Aorta (tissue), 5 donors: ENCODE data around the gene DIP2B. TPM values are rescaled to one million over a fixed set of nuclear protein-coding genes. Genes with fewer than 3 reads are reported as not detected.

Source experiments
- ATAC-seq: fragments of 200-7000 bp; cut with Tn5 transposase; one replicate; pipeline ENCODE4 v1.9.1; 2022; ENCODE audit warnings: moderate library complexity; ENCODE audit not compliant: low FRiP score
- DNase-seq, 2 donors: peaks; one replicate each; pipeline ENCODE4 v3.0.0-alpha.2; 2020
- H3K27ac ChIP-seq, 2 donors: one replicate each; pipeline ENCODE4 v1.5.1; 2013; ENCODE audit warnings: low read length in 2 of 2, mild to moderate bottlenecking in 2 of 2, moderate library complexity in 2 of 2, control low read depth in 1 of 2, inconsistent platforms in 1 of 2, low read depth in 1 of 2
- H3K27me3 ChIP-seq, 2 donors: one replicate each; pipeline ENCODE4 v1.6.1; 2013; ENCODE audit warnings: control low read depth in 1 of 2, low read length in 1 of 2, mild to moderate bottlenecking in 1 of 2, moderate library complexity in 1 of 2; ENCODE audit not compliant: insufficient read depth in 2 of 2, control insufficient read depth in 1 of 2
- H3K36me3 ChIP-seq, 2 donors: one replicate each; pipeline ENCODE4 v1.6.1; 2013; ENCODE audit warnings: control low read depth in 1 of 2, low read length in 1 of 2, mild to moderate bottlenecking in 1 of 2; ENCODE audit not compliant: insufficient read depth in 2 of 2, control insufficient read depth in 1 of 2
- H3K4me1 ChIP-seq, 2 donors: one replicate each; pipeline ENCODE4 v1.6.1; 2013; ENCODE audit warnings: low read length in 2 of 2, control low read depth in 1 of 2, mild to moderate bottlenecking in 1 of 2, moderate library complexity in 1 of 2; ENCODE audit not compliant: insufficient read depth in 2 of 2, control insufficient read depth in 1 of 2
- H3K4me3 ChIP-seq, 2 donors: one replicate each; pipeline ENCODE4 v1.5.1; 2013; ENCODE audit warnings: low read length in 2 of 2, control low read depth in 1 of 2, mild to moderate bottlenecking in 1 of 2
- H3K9me3 ChIP-seq: one replicate; pipeline ENCODE4 v1.6.1; 2013; ENCODE audit warnings: mild to moderate bottlenecking, low read length; ENCODE audit not compliant: control insufficient read depth
- WGBS, 2 donors: extraction: QIAGEN DNeasy Blood & Tissue Kit; methylation state at CpG; one replicate each; pipeline ENCODE4 v1.1.7; 2013; 5-methylcytosine and 5-hydroxymethylcytosine counted together
- intact Hi-C, 2 donors: fragments of 100-400 bp; cut with DNase I; formaldehyde crosslinking; loops; one replicate each; pipeline versions ENCODE4 v1.14.2 to v1.15.0; 2022
- polyA plus RNA-seq, 2 donors: library from polyadenylated mRNA; stranded (reverse); fragments of 200-250 nt; gene quantifications; one replicate each; pipeline ENCODE4 v1.2.3, GENCODE V29; 2013
- total RNA-seq, 2 donors: library from RNA; stranded (reverse); fragmentation: NEBNext Ultra II Directional; extraction: Animal tissue kit (Norgen Biotek cat#: 25700); gene quantifications; one replicate each; pipeline ENCODE4 v1.2.1, GENCODE V29; 2021
- donor health status: healthy with polysubstance abuse.
- donor health status: Bipolar disorder and iron deficiency.
- donor health status: DM: no; HTN: no; CAD: no.
- donor health status: DM: no; HTN: no; CAD: no.
- donor health status: DM: yes; HTN: yes; CAD: no.

The DIP2B gene
- total and polyA plus RNA-seq, 4 donors, result 2.9 to 25.0 (median 10.2) TPM

DNA sequence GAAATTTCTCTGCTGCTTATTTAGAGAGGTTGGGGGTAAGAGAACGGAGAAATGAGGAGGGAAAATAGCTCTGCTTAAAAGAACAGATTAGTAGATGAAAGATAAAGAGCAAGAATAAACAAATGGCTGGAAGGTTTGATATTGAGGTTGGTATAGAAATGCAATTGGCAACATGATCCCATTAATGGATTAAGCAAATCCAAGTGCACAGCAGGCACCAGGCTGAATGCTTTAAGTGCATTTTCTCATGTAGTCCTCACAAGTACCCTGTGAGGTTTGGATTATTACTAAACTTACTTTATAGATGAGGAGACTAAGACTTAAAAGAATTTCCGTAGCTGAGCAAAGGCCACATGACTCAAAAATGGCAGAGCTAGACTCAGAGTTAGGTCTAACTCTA is 182.2 kb downstream of the DIP2B start:
- H3K4me1 ChIP-seq, result no peaks in the 10 kb centered on the region
- H3K27ac ChIP-seq, result no peak overlapping the region
- ATAC-seq (no peak), DNase-seq (no peak)
- intact Hi-C loops, result no loop called here
- H3K27me3 ChIP-seq, result no peaks in the 10 kb centered on the region
- 90 to 94% methylated on average over 2 of the region's 2 CpGs for WGBS, 2 donors
- H3K36me3 ChIP-seq, result peaks cover 0 to 1% of the 10 kb centered on the region in 2 donors
- no peak overlapping the region for H3K4me3 ChIP-seq
- no peaks in the 10 kb centered on the region for H3K9me3 ChIP-seq

DNA sequence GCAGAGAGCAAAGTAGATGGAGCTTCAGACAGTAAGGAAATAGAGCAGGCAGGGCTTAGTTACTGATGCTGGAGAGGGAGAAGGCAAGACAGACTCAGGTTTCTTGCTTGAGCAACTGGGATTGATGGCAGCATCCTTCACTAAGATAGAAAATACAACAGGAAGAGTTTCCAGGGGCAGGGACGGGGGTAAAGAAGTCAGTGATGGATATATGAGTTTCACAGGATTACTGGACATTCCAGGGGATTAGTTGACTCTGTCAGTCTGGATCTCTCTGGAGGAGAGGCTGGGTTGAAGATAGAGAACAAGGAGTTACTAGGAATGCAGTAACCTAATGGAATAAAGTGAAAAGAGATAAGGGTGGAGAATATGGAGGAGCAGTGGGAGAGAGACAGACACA is 184.7 kb downstream of the DIP2B start:
- Histone ChIP-seq H3K9me3 (no peaks in the 10 kb centered on the region), H3K27me3 (no peaks in the 10 kb centered on the region), H3K27ac (no peak overlapping the region), H3K4me3 (no peak overlapping the region), H3K4me1 (no peaks in the 10 kb centered on the region), H3K36me3 (peaks cover 0 to 1% of the 10 kb centered on the region in 2 donors)
- WGBS, 2 donors, result 60 to 76% methylated on average over 1 of the region's 1 CpG
- intact Hi-C loops, result no loop called here
- ATAC-seq (no peak), DNase-seq (no peak)

DNA sequence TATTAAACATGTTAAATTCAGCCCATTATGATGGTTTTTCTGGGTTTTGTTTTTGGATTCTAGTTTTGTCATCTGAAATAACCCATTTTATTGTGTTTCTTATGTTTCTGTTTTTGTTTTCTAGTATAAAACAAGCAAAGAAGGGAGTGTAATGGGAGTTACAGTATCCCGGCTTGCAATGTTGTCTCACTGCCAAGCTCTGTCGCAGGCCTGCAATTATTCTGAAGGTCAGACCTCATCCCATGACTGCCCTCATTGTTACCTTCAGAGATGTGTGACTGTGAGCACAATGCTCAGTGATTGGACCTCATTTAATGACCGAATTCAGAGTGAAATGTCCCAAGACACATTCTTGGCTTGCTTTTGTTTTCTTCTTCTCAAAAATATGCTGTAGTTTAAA is 186.1 kb downstream of the DIP2B start:
- Histone ChIP-seq H3K4me3 (no peak overlapping the region), H3K27ac (no peak overlapping the region), H3K9me3 (no peaks in the 10 kb centered on the region), H3K4me1 (no peaks in the 10 kb centered on the region), H3K27me3 (no peaks in the 10 kb centered on the region), H3K36me3 (peaks cover 0 to 1% of the 10 kb centered on the region in 2 donors)
- no peak for DNase-seq
- no peak for ATAC-seq
- intact Hi-C loops, result no loop called here
- 13 to 23% methylated on average over 3 of the region's 3 CpGs for WGBS, 2 donors

DNA sequence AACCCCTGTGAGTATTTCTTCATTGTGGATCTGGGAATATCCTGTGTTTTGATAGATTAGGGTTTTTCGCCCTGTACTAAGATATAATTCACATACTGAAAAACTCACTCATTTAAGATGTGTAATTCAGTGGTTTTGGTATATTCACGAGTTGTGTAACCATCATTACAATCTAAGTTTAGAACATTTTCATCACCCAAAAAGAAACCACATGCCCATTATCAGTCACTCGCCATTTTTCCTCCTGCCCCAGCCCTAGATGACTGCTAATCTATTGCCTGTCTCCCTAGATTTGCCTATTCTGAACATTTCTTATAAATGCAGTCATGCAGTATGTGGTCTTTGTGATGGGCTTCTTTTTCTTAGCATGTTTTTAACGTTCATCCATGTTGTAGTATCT is 191.2 kb downstream of the DIP2B start:
- H3K27ac ChIP-seq, result no peak overlapping the region
- no peak overlapping the region for H3K4me3 ChIP-seq
- no peak for DNase-seq
- no peaks in the 10 kb centered on the region for H3K9me3 ChIP-seq
- H3K36me3 ChIP-seq, result peaks cover 0 to 12% of the 10 kb centered on the region in 2 donors
- H3K4me1 ChIP-seq, result peaks cover 0 to 2% of the 10 kb centered on the region in 2 donors
- intact Hi-C loops, result no loop called here
- ATAC-seq, result no peak
- no peaks in the 10 kb centered on the region for H3K27me3 ChIP-seq
- WGBS, 2 donors, result 77 to 80% methylated on average over 4 of the region's 4 CpGs

DNA sequence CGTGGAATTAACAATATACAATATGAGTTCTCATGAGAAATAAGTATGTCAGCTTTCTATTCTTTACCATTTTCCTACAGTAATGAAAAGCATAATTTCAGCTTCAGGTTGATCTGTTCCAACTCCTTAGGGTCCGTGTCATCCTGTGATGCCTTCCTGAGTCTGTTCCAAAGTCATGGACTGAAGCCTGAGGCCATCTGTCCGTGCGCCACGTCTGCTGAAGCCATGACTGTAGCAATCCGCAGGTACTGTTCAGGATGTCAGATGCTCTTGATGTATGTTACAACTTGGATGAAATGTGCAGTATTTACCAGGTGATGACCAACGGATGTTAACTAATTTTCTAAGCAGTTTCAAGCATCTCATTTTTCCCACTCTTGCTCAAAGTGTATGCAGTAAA is 192.1 kb downstream of the DIP2B start:
- H3K9me3 ChIP-seq, result no peaks in the 10 kb centered on the region
- H3K27ac ChIP-seq, result no peak overlapping the region
- H3K4me3 ChIP-seq, result no peak overlapping the region
- H3K36me3 ChIP-seq, result peaks cover 0 to 11% of the 10 kb centered on the region in 2 donors
- H3K4me1 ChIP-seq, result peaks cover 0 to 2% of the 10 kb centered on the region in 2 donors
- DNase-seq (no peak), ATAC-seq (no peak)
- H3K27me3 ChIP-seq, result no peaks in the 10 kb centered on the region
- intact Hi-C loops, result no loop called here
- 90 to 93% methylated on average over 7 of the region's 7 CpGs for WGBS, 2 donors

DNA sequence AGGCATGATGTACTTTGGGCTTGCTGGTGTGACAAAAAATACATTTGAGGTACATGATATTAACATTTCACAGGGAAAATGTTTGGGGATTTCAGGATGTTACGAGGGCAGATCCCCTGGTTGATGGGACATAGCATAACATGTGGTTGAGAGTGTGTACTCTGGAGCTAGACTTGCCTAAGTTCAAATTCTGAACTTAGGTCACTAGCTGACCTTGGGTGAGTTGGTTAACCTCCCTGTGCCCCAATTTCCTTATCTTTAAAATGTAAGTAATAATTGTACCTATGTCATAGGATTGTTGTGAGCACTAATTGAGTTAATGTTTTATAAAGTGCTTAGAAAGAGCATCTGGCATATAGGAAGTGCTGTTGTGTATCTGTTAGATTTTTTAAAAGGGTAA is 194.4 kb downstream of the DIP2B start:
- H3K27ac ChIP-seq, result no peak overlapping the region
- peaks cover 0 to 11% of the 10 kb centered on the region in 2 donors for H3K36me3 ChIP-seq

DNA sequence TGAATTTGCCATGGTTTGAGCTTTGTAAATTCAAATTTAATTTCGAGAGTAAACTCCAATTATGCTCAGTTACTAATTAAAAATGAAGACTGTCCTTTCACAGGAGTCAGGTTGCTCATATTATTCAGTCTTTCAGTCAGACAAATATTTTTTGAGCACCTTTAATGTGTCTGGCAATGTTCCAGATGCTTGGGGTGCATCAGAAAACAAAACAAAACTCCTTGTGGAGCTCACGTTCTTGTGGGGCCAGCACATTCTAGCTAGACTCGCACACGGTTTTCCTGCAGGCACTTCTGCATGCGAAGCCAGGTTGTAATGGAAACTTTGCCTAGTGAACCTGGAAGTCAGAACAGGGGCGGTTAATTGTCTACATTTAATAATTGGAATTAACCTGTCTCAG is 195.2 kb downstream of the DIP2B start:
- Histone ChIP-seq H3K9me3 (no peaks in the 10 kb centered on the region), H3K27ac (no peak overlapping the region), H3K36me3 (peaks cover 0 to 11% of the 10 kb centered on the region in 2 donors), H3K4me3 (no peak overlapping the region), H3K4me1 (peaks cover 0 to 2% of the 10 kb centered on the region in 2 donors), H3K27me3 (no peaks in the 10 kb centered on the region)
- DNase-seq (no peak), ATAC-seq (no peak)
- intact Hi-C loops, result no loop called here
- WGBS, 2 donors, result 85 to 87% methylated on average over 6 of the region's 6 CpGs

More for the DNA sequence above, 194.4 kb downstream of the DIP2B start:
- Histone ChIP-seq H3K4me3 (no peak overlapping the region), H3K9me3 (no peaks in the 10 kb centered on the region), H3K27me3 (no peaks in the 10 kb centered on the region), H3K4me1 (peaks cover 0 to 2% of the 10 kb centered on the region in 2 donors)
- intact Hi-C loops, result no loop called here
- DNase-seq (no peak), ATAC-seq (no peak)
- WGBS, 2 donors, result 96 to 97% methylated on average over 1 of the region's 1 CpG

DNA sequence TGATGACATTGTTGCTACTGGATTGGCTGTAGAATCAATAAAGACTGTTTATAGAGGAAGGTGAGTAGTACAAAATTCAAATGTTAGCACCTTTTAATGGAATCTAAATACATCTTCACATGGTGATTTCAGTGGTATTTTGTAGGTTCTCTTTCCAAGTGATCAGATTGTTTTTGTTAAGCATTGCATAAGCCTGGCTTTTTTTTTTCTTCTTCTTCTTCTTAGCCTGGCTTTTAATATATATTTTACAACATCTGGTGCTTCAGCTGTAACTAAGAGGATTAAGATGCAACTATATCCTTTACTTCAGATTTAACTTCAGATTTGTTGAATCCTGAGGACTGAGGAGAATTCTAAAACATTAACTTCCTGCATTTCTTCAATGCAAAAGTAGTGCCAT is 201.8 kb downstream of the DIP2B start:
- DNase-seq (no peak), ATAC-seq (no peak)
- Histone ChIP-seq H3K27me3 (no peaks in the 10 kb centered on the region), H3K4me3 (no peak overlapping the region), H3K4me1 (no peaks in the 10 kb centered on the region), H3K36me3 (peaks cover 0 to 2% of the 10 kb centered on the region in 2 donors), H3K27ac (no peak overlapping the region), H3K9me3 (no peaks in the 10 kb centered on the region)
- intact Hi-C loops, result no loop called here

DNA sequence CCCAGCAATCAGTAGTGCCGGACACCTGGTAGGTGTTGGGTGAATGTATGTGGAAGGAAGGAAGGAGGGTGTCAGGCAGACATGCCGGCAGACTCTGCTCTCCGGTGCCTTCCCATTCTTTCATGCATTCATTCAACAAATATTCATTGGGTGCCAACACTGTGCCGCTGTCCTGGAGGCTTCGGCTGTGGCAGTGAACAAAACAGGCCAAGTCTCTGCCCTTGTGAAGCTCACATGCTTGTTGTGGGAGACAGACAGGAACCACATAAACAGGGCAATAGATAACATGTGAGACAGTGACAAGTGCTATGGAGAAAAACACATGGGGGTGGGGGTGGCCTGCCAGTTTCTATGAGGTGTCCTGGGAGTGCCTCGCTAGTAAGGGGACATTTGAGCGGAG is 202.6 kb downstream of the DIP2B start:
- Histone ChIP-seq H3K4me1 (no peaks in the 10 kb centered on the region), H3K36me3 (peaks cover 0 to 2% of the 10 kb centered on the region in 2 donors), H3K27me3 (no peaks in the 10 kb centered on the region), H3K4me3 (no peak overlapping the region), H3K9me3 (no peaks in the 10 kb centered on the region), H3K27ac (no peak overlapping the region)
- intact Hi-C loops, result no loop called here
- WGBS, 2 donors, result 95 to 98% methylated on average over 7 of the region's 7 CpGs
- ATAC-seq (no peak), DNase-seq (no peak)
